Measurements from ENCODE around the gene MYBBP1A. TPM values are rescaled to one million over a fixed set of nuclear protein-coding genes. Genes with fewer than 3 reads are reported as not detected.
"Not testable (repeated sequence)": the region's sequence is repeated elsewhere in the genome, so short reads cannot be mapped to it uniquely, and the experiment has no call there.

The MYBBP1A gene
- total RNA-seq, 2 experiments from 2014 or later, result 36.7 to 37.7 TPM

- Mint-ChIP-seq H3K9me3 (no peaks in the 10 kb centered on the region), H3K27me3 (peaks cover 3% of the 10 kb centered on the region), H3K36me3 (ENCODE audit: low read depth) (no peaks in the 10 kb centered on the region), H3K4me3 (no peak overlapping the region), H3K4me1 (peaks cover 4% of the 10 kb centered on the region), H3K27ac (no peak overlapping the region)
- DNase-seq, result peak; percentile 44
- ChIA-PET CTCF (interaction anchor here (0.7 to 1.2 kb wide), 2 partner anchors 28 to 30 kb away, joined by 3 to 4 read pairs; no protein-coding TSS in a partner anchor), POLR2A (interaction anchor here (0.8 kb wide), 1 partner anchor 114 kb away, joined by 3 read pairs; no protein-coding TSS in a partner anchor)
These were observed 39.9 kb upstream of the MYBBP1A start for GRCh38 chr17:4594931-4595684.

GRCh38 chr17:4594406-4594805, 39.2 kb upstream of the MYBBP1A start:
- Mint-ChIP-seq H3K36me3 (ENCODE audit: low read depth) (no peaks in the 10 kb centered on the region), H3K4me3 (no peak overlapping the region), H3K27ac (no peak overlapping the region), H3K9me3 (no peaks in the 10 kb centered on the region), H3K4me1 (peaks cover 4% of the 10 kb centered on the region), H3K27me3 (peaks cover 2% of the 10 kb centered on the region)
- ChIA-PET POLR2A (no interaction called here), CTCF (interaction anchor here (1.2 kb wide), 1 partner anchor 29 kb away, joined by 4 read pairs; no protein-coding TSS in a partner anchor)
- DNase-seq, result no peak

- POLR2A ChIA-PET, result interaction anchor here (1.2 kb wide), 1 partner anchor 56 kb away, joined by 3 read pairs; no protein-coding TSS in a partner anchor
- Mint-ChIP-seq H3K4me1 (peaks cover 4% of the 10 kb centered on the region), H3K27ac (no peak overlapping the region), H3K27me3 (peaks cover 2% of the 10 kb centered on the region), H3K36me3 (ENCODE audit: low read depth) (no peaks in the 10 kb centered on the region), H3K4me3 (no peak overlapping the region), H3K9me3 (no peaks in the 10 kb centered on the region)
- DNase-seq, result no peak
- CTCF ChIA-PET, result interaction anchor here (1.0 kb wide), 1 partner anchor 26 kb away, joined by 3 read pairs; no protein-coding TSS in a partner anchor
These were observed 37.8 kb upstream of the MYBBP1A start for GRCh38 chr17:4593021-4593421.

GRCh38 chr17:4592240-4593005, 37.2 kb upstream of the MYBBP1A start:
- H3K4me3 Mint-ChIP-seq, result no peak overlapping the region
- H3K4me1 Mint-ChIP-seq, result peaks cover 4% of the 10 kb centered on the region
- no peak overlapping the region for H3K27ac Mint-ChIP-seq
- ChIA-PET POLR2A (interaction anchor here (1.2 kb wide), 1 partner anchor 55 kb away, joined by 3 read pairs; no protein-coding TSS in a partner anchor), CTCF (interaction anchor here (1.0 kb wide), 1 partner anchor 25 kb away, joined by 3 read pairs; no protein-coding TSS in a partner anchor)
- no peaks in the 10 kb centered on the region for H3K9me3 Mint-ChIP-seq
- no peaks in the 10 kb centered on the region for H3K36me3 Mint-ChIP-seq (ENCODE audit: low read depth)
- H3K27me3 Mint-ChIP-seq, result peaks cover 2% of the 10 kb centered on the region
- DNase-seq, result no peak

- no peak for DNase-seq
- Mint-ChIP-seq H3K9me3 (no peaks in the 10 kb centered on the region), H3K4me1 (peaks cover 4% of the 10 kb centered on the region), H3K27ac (no peak overlapping the region), H3K27me3 (peaks cover 7% of the 10 kb centered on the region), H3K4me3 (no peak overlapping the region), H3K36me3 (ENCODE audit: low read depth) (no peaks in the 10 kb centered on the region)
- ChIA-PET POLR2A (no interaction called here), CTCF (no interaction called here)
These were observed 36.3 kb upstream of the MYBBP1A start for GRCh38 chr17:4591529-4591928.

DNA sequence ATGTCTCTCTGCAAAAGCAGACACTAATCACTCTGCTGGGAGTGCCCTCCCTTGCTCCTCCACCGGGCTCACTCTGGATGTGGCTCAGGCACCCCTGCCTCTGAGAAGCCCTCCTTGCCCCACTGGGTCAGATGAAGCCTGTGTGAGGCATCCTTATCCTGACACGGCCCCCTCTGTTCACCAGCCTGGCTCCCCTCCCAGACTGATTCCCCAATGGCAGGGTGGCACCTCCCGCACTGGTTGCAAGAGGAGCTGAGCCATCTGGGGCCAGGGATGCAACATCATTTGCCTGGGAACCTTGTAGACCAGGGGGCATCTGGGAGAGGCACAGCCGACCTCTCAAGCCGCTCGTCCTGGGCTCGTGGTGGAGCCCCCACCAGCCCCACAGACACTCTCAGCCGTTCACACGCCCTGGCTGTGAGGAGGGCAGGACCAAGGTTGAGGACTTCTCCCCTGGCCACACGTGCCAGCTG, 35.8 kb upstream of the MYBBP1A start:
- no peak overlapping the region for H3K4me3 Mint-ChIP-seq
- H3K9me3 Mint-ChIP-seq, result no peaks in the 10 kb centered on the region
- ChIA-PET POLR2A (no interaction called here), CTCF (no interaction called here)
- H3K27me3 Mint-ChIP-seq, result peaks cover 12% of the 10 kb centered on the region
- no peak for DNase-seq
- H3K36me3 Mint-ChIP-seq (ENCODE audit: low read depth), result no peaks in the 10 kb centered on the region
- no peak overlapping the region for H3K27ac Mint-ChIP-seq
- peaks cover 4% of the 10 kb centered on the region for H3K4me1 Mint-ChIP-seq

- CTCF ChIA-PET; H3K27ac Mint-ChIP-seq; H3K9me3 Mint-ChIP-seq; H3K4me3 Mint-ChIP-seq; H3K36me3 Mint-ChIP-seq (ENCODE audit: low read depth); H3K4me1 Mint-ChIP-seq; POLR2A ChIA-PET; DNase-seq: not testable (repeated sequence)
- H3K27me3 Mint-ChIP-seq, result peaks cover 19% of the 10 kb centered on the region
These were observed 34.9 kb upstream of the MYBBP1A start for GRCh38 chr17:4590042-4590441.

DNA sequence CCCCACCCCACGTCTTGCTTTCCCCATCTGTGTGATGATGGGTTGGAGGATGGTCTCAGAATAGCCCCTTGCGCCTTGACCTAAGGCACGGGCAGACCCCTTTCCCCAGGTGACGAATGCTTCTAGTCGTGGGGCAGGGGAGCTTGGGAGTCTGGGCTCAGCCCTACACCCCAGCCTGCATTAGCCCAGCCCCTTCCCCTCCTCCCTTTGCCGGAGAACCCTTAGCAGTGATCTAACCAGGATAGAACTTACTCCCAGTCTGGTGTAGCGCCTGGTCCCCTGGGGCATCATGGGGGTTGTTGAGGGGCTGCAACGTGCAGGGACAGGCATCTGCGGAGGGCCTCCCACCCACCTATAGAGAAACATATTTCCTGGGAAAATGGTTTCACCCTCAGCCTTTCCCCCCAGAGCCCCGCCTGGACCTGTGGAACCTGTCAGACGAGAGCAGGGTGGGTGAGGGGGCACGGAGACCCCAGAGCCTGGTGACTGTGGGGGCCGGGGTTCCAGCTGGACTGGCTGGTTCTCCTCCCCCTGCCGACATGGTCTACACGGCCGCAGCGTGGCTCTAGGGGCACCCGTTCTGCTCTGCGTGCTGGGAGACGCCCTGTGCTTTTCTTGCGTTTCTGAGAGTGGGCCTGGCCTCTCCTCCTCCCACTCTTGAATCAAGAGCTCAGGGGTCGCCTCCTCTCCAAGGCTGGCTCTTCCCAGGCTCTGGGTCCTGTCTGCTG, 33.9 kb upstream of the MYBBP1A start:
- ChIA-PET CTCF (interaction anchor here (0.8 kb wide), 1 partner anchor 37 kb away, joined by 3 read pairs; no protein-coding TSS in a partner anchor), POLR2A (no interaction called here)
- Mint-ChIP-seq H3K4me3 (no peak overlapping the region), H3K9me3 (no peaks in the 10 kb centered on the region), H3K36me3 (ENCODE audit: low read depth) (no peaks in the 10 kb centered on the region), H3K27ac (no peak overlapping the region), H3K27me3 (peaks cover 21% of the 10 kb centered on the region), H3K4me1 (no peaks in the 10 kb centered on the region)
- DNase-seq, result no peak

DNA sequence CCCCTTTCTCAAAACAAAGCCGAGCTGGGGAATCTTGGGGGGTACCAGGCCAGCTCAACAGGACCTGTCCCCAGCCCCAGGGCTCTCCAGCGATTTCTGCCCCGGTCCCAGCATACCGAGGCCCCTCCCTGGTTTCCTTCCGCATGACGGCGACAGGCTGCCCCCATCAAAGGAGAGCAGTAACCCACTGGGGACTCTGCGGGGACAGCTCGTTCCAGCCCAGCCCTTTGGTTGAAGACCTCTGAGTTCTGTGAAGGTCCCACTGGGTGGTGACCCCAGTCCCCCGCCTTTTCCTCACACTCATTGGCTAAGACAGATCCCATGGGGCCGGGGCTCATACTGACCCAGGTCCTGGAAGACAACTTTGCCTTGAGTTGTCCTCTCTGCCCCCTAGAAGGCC, 33.2 kb upstream of the MYBBP1A start:
- Mint-ChIP-seq H3K9me3 (no peaks in the 10 kb centered on the region), H3K4me1 (peaks cover 1% of the 10 kb centered on the region), H3K36me3 (ENCODE audit: low read depth) (no peaks in the 10 kb centered on the region), H3K4me3 (no peak overlapping the region), H3K27ac (no peak overlapping the region), H3K27me3 (peaks cover 27% of the 10 kb centered on the region)
- no peak for DNase-seq
- ChIA-PET CTCF (interaction anchor here (0.8 kb wide), 1 partner anchor 38 kb away, joined by 3 read pairs; no protein-coding TSS in a partner anchor), POLR2A (no interaction called here)

DNA sequence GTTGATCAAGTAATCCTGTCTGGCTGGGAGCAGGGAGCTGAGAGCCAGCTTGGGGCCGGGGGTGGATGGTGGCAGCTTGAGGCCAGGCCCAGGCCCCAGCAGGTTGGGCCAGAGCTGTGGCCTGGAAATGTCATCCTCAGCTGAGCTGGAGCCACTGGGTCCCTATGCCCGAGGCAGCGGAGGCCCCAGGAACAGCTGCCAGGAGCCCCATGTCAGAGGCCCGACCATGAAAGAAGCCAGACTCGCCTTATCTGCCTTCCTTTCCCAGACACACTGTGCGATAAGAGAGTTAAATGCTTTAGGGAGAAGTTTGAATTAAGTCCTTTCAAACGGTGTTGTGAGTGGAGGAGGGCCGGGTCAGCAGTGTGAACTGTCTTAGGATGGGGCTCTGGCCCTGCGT, 32.6 kb upstream of the MYBBP1A start:
- CTCF ChIA-PET, result interaction anchor here (0.8 kb wide), 1 partner anchor 38 kb away, joined by 3 read pairs; no protein-coding TSS in a partner anchor
- no peaks in the 10 kb centered on the region for H3K36me3 Mint-ChIP-seq (ENCODE audit: low read depth)
- no peak overlapping the region for H3K4me3 Mint-ChIP-seq
- DNase-seq, result no peak
- no peaks in the 10 kb centered on the region for H3K9me3 Mint-ChIP-seq
- H3K4me1 Mint-ChIP-seq, result peaks cover 1% of the 10 kb centered on the region
- no peak overlapping the region for H3K27ac Mint-ChIP-seq
- peaks cover 33% of the 10 kb centered on the region for H3K27me3 Mint-ChIP-seq
- POLR2A ChIA-PET, result interaction anchor here (1.4 kb wide), 1 partner anchor 9 kb away, joined by 3 read pairs; no protein-coding TSS in a partner anchor

DNA sequence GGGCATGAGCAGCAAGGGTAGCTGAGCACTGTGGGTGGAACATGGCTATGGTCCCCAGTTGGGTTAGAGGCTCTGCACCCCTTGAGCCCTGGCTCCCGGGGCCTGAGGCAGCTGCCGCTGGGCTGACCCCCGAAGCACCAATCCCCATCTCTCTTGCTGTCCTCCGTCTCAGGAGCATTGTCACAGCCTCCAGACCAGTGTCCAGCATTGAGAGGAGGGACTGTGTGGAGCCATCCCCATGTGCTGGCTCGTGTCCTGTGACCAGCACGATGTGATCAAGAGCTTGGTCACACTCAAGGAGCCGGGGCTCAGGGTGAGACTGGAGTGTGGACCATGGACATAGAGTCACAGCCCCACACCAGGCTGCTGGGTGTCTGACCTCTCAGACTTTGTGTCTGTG, 32.0 kb upstream of the MYBBP1A start:
- POLR2A ChIA-PET, result interaction anchor here (1.4 kb wide), 1 partner anchor 10 kb away, joined by 3 read pairs; no protein-coding TSS in a partner anchor
- Mint-ChIP-seq H3K27ac (no peak overlapping the region), H3K27me3 (peaks cover 38% of the 10 kb centered on the region), H3K36me3 (ENCODE audit: low read depth) (no peaks in the 10 kb centered on the region), H3K4me3 (no peak overlapping the region), H3K9me3 (no peaks in the 10 kb centered on the region), H3K4me1 (peaks cover 1% of the 10 kb centered on the region)
- CTCF ChIA-PET, result interaction anchor here (1.0 kb wide), 1 partner anchor 166 kb away, joined by 3 read pairs; no protein-coding TSS in a partner anchor
- no peak for DNase-seq

DNA sequence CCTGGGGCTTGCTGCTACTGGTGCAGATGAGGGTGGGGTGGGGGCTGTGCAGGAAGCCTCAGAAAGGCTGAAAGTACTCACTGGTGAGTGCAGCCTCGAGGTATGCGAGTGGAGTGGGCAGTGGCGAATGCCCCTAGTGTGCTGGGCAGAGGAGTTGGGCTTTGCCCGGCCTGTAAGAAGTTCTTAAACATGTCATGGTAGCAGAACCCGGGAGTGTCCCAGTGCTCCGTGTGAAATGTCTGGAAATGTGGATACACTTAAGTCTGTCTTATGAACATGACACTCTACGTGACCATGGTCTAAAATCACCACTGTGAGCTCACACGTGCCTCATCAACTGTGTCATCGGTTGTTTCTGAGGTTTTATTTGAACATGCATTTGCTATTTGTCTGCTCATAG, 30.9 kb upstream of the MYBBP1A start:
- peaks cover 1% of the 10 kb centered on the region for H3K4me1 Mint-ChIP-seq
- H3K27ac Mint-ChIP-seq, result no peak overlapping the region
- ChIA-PET CTCF (no interaction called here), POLR2A (interaction anchor here (0.6 to 0.9 kb wide), 2 partner anchors 30 to 105 kb away, joined by 3 read pairs; no protein-coding TSS in a partner anchor)
- no peak overlapping the region for H3K4me3 Mint-ChIP-seq
- H3K27me3 Mint-ChIP-seq, result peaks cover 44% of the 10 kb centered on the region
- no peaks in the 10 kb centered on the region for H3K36me3 Mint-ChIP-seq (ENCODE audit: low read depth)
- DNase-seq, result no peak
- no peaks in the 10 kb centered on the region for H3K9me3 Mint-ChIP-seq
